GM12878 (cell line): Measurements from ENCODE around the gene NOL11. TPM values are rescaled to one million over a fixed set of nuclear protein-coding genes. Genes with fewer than 3 reads are reported as not detected.

Experiments
- ATAC-seq: fragments of 200-7000 bp; cut with Tn5 transposase; 3 replicates; pipeline ENCODE4 v1.9.1; 2020; ENCODE audit warnings: mild to moderate bottlenecking, moderate library complexity
- BruUV-seq: library from RNA; stranded (reverse); fragments of 400-500 nt; replicated peaks from 2 replicates; lab custom pipeline; 2021; lab: Mats Ljungman, UMichigan
- CTCF ChIA-PET: fragments of 300-600 bp; sonication (Branson Sonifier 250); formaldehyde crosslinking; extraction: SDS; loops from one replicate; lab custom pipeline; 2021; ENCODE audit warnings: inconsistent platforms; lab: Yijun Ruan, JAX
- POLR2A ChIA-PET: fragments of 350-600 bp; formaldehyde crosslinking; extraction: SDS; loops from one replicate; lab custom pipeline; 2021; ENCODE audit warnings: inconsistent platforms; lab: Charles Lee
- RAD21 ChIA-PET: fragments of 300-600 bp; sonication (Branson Sonifier 250); formaldehyde crosslinking; loops from one replicate; lab custom pipeline; 2023; ENCODE audit warnings: antibody characterized with exemption; ENCODE audit not compliant: unreplicated experiment; lab: Charles Lee
- SMC1A ChIA-PET: fragments of 300-600 bp; sonication (Branson Sonifier 250); formaldehyde crosslinking; loops from one replicate; lab custom pipeline; 2023; ENCODE audit not compliant: unreplicated experiment, uncharacterized antibody; lab: Charles Lee
- DNase-seq: peaks from one replicate; pipeline ENCODE4 v3.0.0-alpha.2; 2011; ENCODE audit warnings: low read depth, low spot score
- FAIRE-seq: peaks from 3 replicates; lab custom pipeline; 2011; peaks lifted over from hg19 to GRCh38; lab: Jason Lieb, UNC
- H2AFZ ChIP-seq: 2 replicates; pipeline ENCODE4 v1.6.0; 2011; ENCODE audit warnings: low read depth, low read length, control low read depth; ENCODE audit not compliant: control insufficient read depth
- H3K27ac ChIP-seq: 2 replicates; pipeline ENCODE4 v1.5.1; 2011; ENCODE audit warnings: control low read depth; ENCODE audit not compliant: control insufficient read depth, insufficient read depth
- H3K27me3 ChIP-seq, 2 experiments: replicated peaks in 1 of 2; 2 replicates each; pipeline versions ENCODE4 v1.6.0 to v1.6.1; 2011; ENCODE audit warnings: low read length in 1 of 2; ENCODE audit not compliant: control insufficient read depth in 2 of 2, insufficient read depth in 2 of 2
- H3K36me3 ChIP-seq, 2 experiments: 2 replicates each; pipeline ENCODE4 v1.5.1; 2011; ENCODE audit warnings: low read length in 1 of 2; ENCODE audit not compliant: control insufficient read depth in 2 of 2, insufficient read depth in 2 of 2
- H3K4me1 ChIP-seq: 2 replicates; pipeline ENCODE4 v1.6.1; 2011; ENCODE audit warnings: mild to moderate bottlenecking, low read length, moderate library complexity, mixed read lengths; ENCODE audit not compliant: control insufficient read depth, insufficient read depth
- H3K4me2 ChIP-seq: 2 replicates; pipeline ENCODE4 v1.6.0; 2011; ENCODE audit warnings: control low read depth; ENCODE audit not compliant: control insufficient read depth, insufficient read depth
- H3K4me3 ChIP-seq: fragments of 200-600 bp; sonication (generic); 2 replicates; pipeline ENCODE4 v1.5.1; 2016
- H3K79me2 ChIP-seq: 2 replicates; pipeline ENCODE4 v1.6.0; 2011; ENCODE audit warnings: low read length; ENCODE audit not compliant: control insufficient read depth, insufficient read depth
- H3K9ac ChIP-seq: 2 replicates; pipeline ENCODE4 v1.8.0; 2011; ENCODE audit warnings: low read length, control low read depth, mixed read lengths; ENCODE audit not compliant: control insufficient read depth, insufficient read depth
- H3K9me3 ChIP-seq: replicated peaks from 3 replicates; pipeline ENCODE4 v1.5.1; 2011; ENCODE audit warnings: mild to moderate bottlenecking, low read length; ENCODE audit not compliant: control insufficient read depth, insufficient read depth
- H4K20me1 ChIP-seq: 2 replicates; pipeline ENCODE4 v1.6.0; 2011; ENCODE audit not compliant: control insufficient read depth, insufficient read depth
- CHD1 ChIP-seq: IDR thresholded peaks from 2 replicates; pipeline ENCODE4 v1.6.1; 2012; ENCODE audit warnings: low read depth, low read length, improper control_type of control experiment
- PML ChIP-seq: IDR thresholded peaks from 2 replicates; pipeline ENCODE4 v1.6.1; 2012; ENCODE audit warnings: low read length, inconsistent platforms
- RUNX3 ChIP-seq: IDR thresholded peaks from 2 replicates; pipeline ENCODE4 v1.6.1; 2012; ENCODE audit warnings: low read length, inconsistent platforms
- TBL1XR1 ChIP-seq: IDR thresholded peaks from 2 replicates; pipeline ENCODE4 v1.6.1; 2012; ENCODE audit warnings: low read depth, low read length, improper control_type of control experiment
- ZNF24 ChIP-seq: fragments of 450-650 bp; IDR thresholded peaks from 2 replicates; pipeline ENCODE4 v1.6.1; 2017; ENCODE audit warnings: antibody characterized with exemption, mild to moderate bottlenecking
- ZNF274 ChIP-seq: IDR thresholded peaks from one replicate; pipeline ENCODE4 v1.8.0; 2011; ENCODE audit not compliant: insufficient read length, insufficient read depth
- WGBS: methylation state at CpG from one replicate; pipeline ENCODE4 v1.1.6; 2016; ENCODE audit warnings: low lambda C conversion rate; ENCODE audit not compliant: insufficient replicate concordance, insufficient coverage; ENCODE audit errors: missing lambda C conversion rate; 5-methylcytosine and 5-hydroxymethylcytosine counted together
- in situ Hi-C: fragments of 300-500 bp; cut with MboI; formaldehyde crosslinking; loops from 9 replicates; pipeline ENCODE4 v1.14.3; 2018; ENCODE audit warnings: mixed read lengths
- intact Hi-C: fragments of 100-400 bp; cut with micrococcal nuclease; formaldehyde crosslinking; loops from one replicate; pipeline ENCODE4 v1.14.2; 2022; ENCODE audit not compliant: unreplicated experiment
- polyA plus RNA-seq, 11 experiments: library from polyadenylated mRNA; depleted of rRNA in 4 of 11; unstranded in 6 of 11; stranded (reverse) in 5 of 11; fragments of >200 nt; fragmentation: Nextera tagmentation in 4 of 11; fragmentation: Illumina TruSeq in 1 of 11; extraction: Ambion mirVana in 4 of 11; extraction: Trizol in 1 of 11; gene quantifications; 1 replicate in 1 of 11; 2 replicates in 10 of 11; pipeline versions ENCODE4 v1.2.1 to v1.2.3, GENCODE V29; 2011 to 2016; ENCODE audit warnings: inconsistent platforms in 2 of 11, missing spikeins in 2 of 11, low read depth in 1 of 11
- total RNA-seq, 4 experiments: library from RNA; depleted of rRNA in 3 of 4; stranded (reverse); fragments of >200 nt in 3 of 4; fragmentation: Illumina TruSeq in 1 of 4; extraction: Trizol in 1 of 4; gene quantifications; 2 replicates each; pipeline versions ENCODE4 v1.2.1 to v1.2.3, GENCODE V29; 2013 to 2021
- TF ChIP-seq, protein P1 (sequence below): fragments of 150-350 bp; IDR thresholded peaks from 2 replicates; pipeline ENCODE4 v1.6.1; 2014; ENCODE audit warnings: mild to moderate bottlenecking, low read depth, low read length
- TF ChIP-seq, protein P2 (sequence below): IDR thresholded peaks from 2 replicates; pipeline ENCODE4 v1.6.1; 2011; ENCODE audit warnings: borderline replicate concordance, low read depth, mild to moderate bottlenecking, moderate library complexity, mixed read lengths, low read length; ENCODE audit not compliant: insufficient read depth; ENCODE audit errors: extremely low read length
- TF ChIP-seq, protein P3 (sequence below): fragments of 450-650 bp; IDR thresholded peaks from 2 replicates; pipeline ENCODE4 v1.6.1; 2016; ENCODE audit warnings: mild to moderate bottlenecking

Gene NOL11
- total and polyA plus RNA-seq, 10 of the 15 experiments (the other 5 are each of a cell fraction or from before 2014, with no cell fraction given) = 54.8 to 130 (median 94.6) TPM

DNA sequence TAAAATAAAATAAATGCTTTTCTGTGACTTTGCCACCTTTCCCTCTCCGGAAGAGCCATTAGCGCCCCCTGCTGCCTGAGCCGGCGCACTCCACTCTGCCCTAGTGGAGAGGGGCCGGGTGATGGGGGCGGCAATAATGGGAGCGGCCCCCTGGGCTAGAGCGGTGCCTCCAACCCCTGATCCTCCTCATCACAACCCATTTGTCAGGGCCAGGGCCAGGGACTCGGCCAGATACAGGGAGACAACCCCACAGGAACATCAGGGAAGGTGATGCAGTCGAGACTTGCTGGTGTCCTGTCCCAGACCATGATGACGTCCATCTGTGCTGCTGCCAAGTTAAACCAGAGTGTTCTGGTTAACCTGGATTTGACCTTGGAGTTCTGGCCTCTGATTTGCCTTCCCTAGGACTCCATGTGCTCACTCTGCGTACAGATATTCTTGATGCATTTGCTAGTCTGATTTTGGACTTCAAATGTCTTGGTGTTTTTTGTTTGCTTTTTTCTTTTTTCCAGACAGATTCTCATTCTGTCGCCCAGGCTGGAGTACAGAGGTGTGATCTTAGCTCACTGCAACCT is 61.4 kb downstream of the NOL11 start (continued):
- TF ChIP-seq, protein P1, sequence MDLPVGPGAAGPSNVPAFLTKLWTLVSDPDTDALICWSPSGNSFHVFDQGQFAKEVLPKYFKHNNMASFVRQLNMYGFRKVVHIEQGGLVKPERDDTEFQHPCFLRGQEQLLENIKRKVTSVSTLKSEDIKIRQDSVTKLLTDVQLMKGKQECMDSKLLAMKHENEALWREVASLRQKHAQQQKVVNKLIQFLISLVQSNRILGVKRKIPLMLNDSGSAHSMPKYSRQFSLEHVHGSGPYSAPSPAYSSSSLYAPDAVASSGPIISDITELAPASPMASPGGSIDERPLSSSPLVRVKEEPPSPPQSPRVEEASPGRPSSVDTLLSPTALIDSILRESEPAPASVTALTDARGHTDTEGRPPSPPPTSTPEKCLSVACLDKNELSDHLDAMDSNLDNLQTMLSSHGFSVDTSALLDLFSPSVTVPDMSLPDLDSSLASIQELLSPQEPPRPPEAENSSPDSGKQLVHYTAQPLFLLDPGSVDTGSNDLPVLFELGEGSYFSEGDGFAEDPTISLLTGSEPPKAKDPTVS = no peak
- no peak for TF ChIP-seq ZNF24
- TF ChIP-seq, protein P2, sequence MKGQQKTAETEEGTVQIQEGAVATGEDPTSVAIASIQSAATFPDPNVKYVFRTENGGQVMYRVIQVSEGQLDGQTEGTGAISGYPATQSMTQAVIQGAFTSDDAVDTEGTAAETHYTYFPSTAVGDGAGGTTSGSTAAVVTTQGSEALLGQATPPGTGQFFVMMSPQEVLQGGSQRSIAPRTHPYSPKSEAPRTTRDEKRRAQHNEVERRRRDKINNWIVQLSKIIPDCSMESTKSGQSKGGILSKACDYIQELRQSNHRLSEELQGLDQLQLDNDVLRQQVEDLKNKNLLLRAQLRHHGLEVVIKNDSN = no peak
- TF ChIP-seq PML = no peak

DNA sequence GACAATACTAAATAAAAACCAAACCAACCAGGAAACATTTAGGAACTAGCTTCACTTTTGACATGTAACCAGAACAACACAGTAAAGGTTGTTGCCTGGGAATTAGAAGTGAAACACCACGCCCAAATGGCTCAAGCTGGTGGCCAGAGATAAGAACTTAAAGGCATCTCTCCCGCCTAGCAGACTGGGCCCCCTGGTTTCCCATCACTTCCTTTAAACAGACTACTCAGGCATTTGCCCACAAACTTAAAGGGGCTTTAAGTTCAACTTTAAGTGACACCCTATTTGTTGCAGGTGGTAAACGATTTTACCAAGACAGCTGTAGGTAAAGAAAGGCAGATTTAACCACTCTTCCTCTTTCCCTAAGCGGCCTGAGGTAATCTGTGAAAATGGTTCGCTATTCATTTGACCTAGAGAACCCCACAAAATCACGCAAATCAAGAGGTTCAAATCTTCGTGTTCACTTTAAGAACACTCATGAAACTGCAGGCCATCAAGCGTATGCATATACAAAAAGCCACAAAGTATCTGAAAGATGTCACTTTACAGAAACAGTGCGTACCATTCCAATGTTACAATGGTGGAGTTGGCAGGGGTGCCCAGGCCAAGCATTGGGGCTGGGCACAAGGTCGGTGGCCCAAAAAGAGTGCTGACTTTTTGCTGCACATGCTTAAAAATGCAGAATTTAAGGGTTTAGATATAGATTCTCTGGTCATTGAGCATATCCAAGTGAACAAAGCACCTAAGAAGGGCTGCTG is 66.8 kb downstream of the NOL11 start:
- CTCF ChIA-PET = interaction anchor here (2.6 kb wide), 1 partner anchor 18 kb away, joined by 8 read pairs; no protein-coding TSS in a partner anchor
- intact Hi-C loops = no loop called here
- H3K9ac ChIP-seq = no peak overlapping the region
- 57% methylated on average over 10 of the region's 10 CpGs for WGBS
- peak overlapping the region; percentile 11; the same call in 1 of the 2 replicates for H3K4me2 ChIP-seq
- H3K27ac ChIP-seq = no peak overlapping the region
- H2AFZ ChIP-seq = peak overlapping the region; percentile 60
- peak; percentile 90 for FAIRE-seq
- H3K27me3 ChIP-seq = no peaks in the 10 kb centered on the region
- TF ChIP-seq, protein P3, sequence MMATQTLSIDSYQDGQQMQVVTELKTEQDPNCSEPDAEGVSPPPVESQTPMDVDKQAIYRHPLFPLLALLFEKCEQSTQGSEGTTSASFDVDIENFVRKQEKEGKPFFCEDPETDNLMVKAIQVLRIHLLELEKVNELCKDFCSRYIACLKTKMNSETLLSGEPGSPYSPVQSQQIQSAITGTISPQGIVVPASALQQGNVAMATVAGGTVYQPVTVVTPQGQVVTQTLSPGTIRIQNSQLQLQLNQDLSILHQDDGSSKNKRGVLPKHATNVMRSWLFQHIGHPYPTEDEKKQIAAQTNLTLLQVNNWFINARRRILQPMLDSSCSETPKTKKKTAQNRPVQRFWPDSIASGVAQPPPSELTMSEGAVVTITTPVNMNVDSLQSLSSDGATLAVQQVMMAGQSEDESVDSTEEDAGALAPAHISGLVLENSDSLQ = no peak
- TF ChIP-seq TBL1XR1 (no peak), CHD1 (no peak), ZNF274 (no peak), RUNX3 (peak; percentile 23; the same call in 1 of the 2 replicates)
- TF ChIP-seq, all 136 proteins: peak for 1
- ChIA-PET SMC1A (interaction anchor here (1.0 kb wide), 1 partner anchor 16 kb away, joined by 4 read pairs; no protein-coding TSS in a partner anchor), RAD21 (interaction anchor here (0.9 kb wide), 1 partner anchor 155 kb away, joined by 3 read pairs; no protein-coding TSS in a partner anchor), POLR2A (interaction anchor here (0.6 to 0.7 kb wide), 2 partner anchors 40 to 182 kb away, joined by 3 read pairs; no protein-coding TSS in a partner anchor)
- Histone ChIP-seq H3K4me1 (peaks cover 5% of the 10 kb centered on the region; the same call in 1 of the 2 replicates), H3K4me3 (no peak overlapping the region), H4K20me1 (no peaks in the 10 kb centered on the region), H3K9me3 (no peaks in the 10 kb centered on the region), H3K36me3 (no peaks in the 10 kb centered on the region), H3K79me2 (no peaks in the 10 kb centered on the region)
- ATAC-seq = peak; percentile 83
- DNase-seq = no peak
- in situ Hi-C loops = no loop called here
- BruUV-seq = no TSS peak
